Measurements from ENCODE around the gene ADAMTS2.

- no peak for TF ChIP-seq CTCF (IDR thresholded peaks at IDR 0.05 in 8 of 11, conservative IDR thresholded peaks at IDR 0.05 in 3 of 11)
- no peak for TF ChIP-seq POLR2AphosphoS5 (IDR thresholded peaks at IDR 0.05)
- no peak for TF ChIP-seq POLR2A (IDR thresholded peaks at IDR 0.05)
Observed at GRCh38 chr5:179242676-179243075, 102.6 kb downstream of the ADAMTS2 start.
